Activated T-helper 17 cell treated with anti-CD3 and anti-CD28 coated beads, Interleukin-2, amount 50 U/mL, for 72 hours (primary cell): ENCODE data around the gene MYO5B. TPM values are rescaled to one million over a fixed set of nuclear protein-coding genes. Genes with fewer than 3 reads are reported as not detected.

Experiments used
- ATAC-seq: fragments of 150-1000 bp; cut with Tn5 transposase; replicated peaks from 2 replicates; pipeline ENCODE4 v1.10.0; 2021; ENCODE audit warnings: mild to moderate bottlenecking, moderate library complexity
- H3K27ac Mint-ChIP-seq: one replicate; pipeline ENCODE4 v1.8.0; 2022; ENCODE audit warnings: mixed read lengths
- H3K27me3 Mint-ChIP-seq: one replicate; pipeline ENCODE4 v1.8.0; 2022; ENCODE audit warnings: mixed read lengths
- H3K36me3 Mint-ChIP-seq: one replicate; pipeline ENCODE4 v1.8.0; 2022; ENCODE audit warnings: low read depth, mild to moderate bottlenecking, mixed read lengths
- H3K4me1 Mint-ChIP-seq: one replicate; pipeline ENCODE4 v1.8.0; 2022; ENCODE audit warnings: mixed read lengths
- H3K4me3 Mint-ChIP-seq: one replicate; pipeline ENCODE4 v1.8.0; 2022; ENCODE audit warnings: mild to moderate bottlenecking, mixed read lengths
- H3K9me3 Mint-ChIP-seq: one replicate; pipeline ENCODE4 v1.8.0; 2022; ENCODE audit warnings: mixed read lengths
- total RNA-seq, 2 donors: library from RNA; stranded (reverse); gene quantifications; one replicate each; pipeline ENCODE4 v1.2.3, GENCODE V29; 2022

Gene MYO5B
- total RNA-seq, 2 donors from 2014 or later: 0.29 TPM; not detected in 1

DNA sequence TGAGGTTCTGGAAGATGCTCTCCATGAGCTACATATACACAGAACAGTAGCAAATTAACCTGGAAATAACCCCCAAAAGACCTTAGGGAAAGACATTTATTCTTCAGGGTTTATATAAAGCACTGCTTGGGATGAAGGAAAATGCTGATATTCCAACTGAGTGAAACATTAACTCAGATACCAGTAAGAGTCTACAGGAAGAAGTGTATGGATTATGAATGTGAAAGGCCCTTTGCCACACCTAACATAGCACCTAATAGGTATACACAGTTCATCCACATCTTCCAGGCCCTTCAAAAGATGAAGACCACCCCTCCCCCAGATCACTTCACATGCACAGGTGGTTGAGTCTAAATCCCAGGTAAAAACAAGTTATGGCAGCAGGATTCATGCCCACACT lies 50.4 kb downstream of the MYO5B start:
- Mint-ChIP-seq H3K27ac (no peak overlapping the region), H3K9me3 (no peaks in the 10 kb centered on the region), H3K36me3 (no peaks in the 10 kb centered on the region), H3K4me3 (no peak overlapping the region), H3K4me1 (no peaks in the 10 kb centered on the region), H3K27me3 (peaks cover 31% of the 10 kb centered on the region)
- no peak for ATAC-seq

DNA sequence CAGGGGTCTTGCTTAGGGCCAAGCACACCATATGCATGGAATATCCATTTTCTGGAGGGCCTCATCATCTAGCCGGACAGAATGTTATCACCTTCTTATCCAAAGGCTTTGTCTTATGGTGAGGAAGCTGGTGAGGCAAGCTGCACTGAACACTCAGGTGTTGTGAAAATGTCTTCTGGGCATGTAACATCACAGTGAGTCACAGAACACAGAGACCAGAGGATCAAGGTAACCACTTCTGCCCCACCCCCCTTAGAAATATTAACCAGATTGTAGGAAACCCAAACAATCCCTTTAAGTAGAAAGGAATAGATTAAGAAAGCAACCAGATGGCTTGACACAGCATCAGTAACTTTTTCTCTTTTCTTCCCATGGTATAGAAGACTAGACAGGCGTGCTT lies 51.1 kb downstream of the MYO5B start:
- Mint-ChIP-seq H3K36me3 (no peaks in the 10 kb centered on the region), H3K4me3 (no peak overlapping the region), H3K9me3 (no peaks in the 10 kb centered on the region), H3K27me3 (peaks cover 33% of the 10 kb centered on the region), H3K27ac (no peak overlapping the region), H3K4me1 (no peaks in the 10 kb centered on the region)
- ATAC-seq: no peak

DNA sequence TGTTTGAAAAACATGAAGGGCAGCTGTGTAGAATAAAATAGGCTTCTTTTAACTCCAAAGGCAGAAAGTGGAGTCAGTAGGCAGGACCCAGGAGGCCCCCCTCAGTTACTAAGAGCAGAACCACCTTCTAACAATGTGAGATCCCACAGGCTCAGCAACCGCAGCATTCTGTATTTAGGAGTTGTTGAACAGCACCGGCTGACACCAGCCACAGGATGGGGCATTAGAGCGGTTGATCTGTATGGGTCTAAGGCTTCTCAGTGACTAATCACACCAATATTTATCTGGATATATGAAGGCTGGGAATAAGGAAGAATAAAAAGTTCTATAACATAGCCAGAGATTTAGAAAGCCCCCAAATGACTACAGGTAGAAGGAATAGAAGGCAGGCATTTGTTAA lies 51.7 kb downstream of the MYO5B start:
- no peaks in the 10 kb centered on the region for H3K4me1 Mint-ChIP-seq
- no peaks in the 10 kb centered on the region for H3K9me3 Mint-ChIP-seq
- ATAC-seq: no peak
- H3K27ac Mint-ChIP-seq: no peak overlapping the region
- H3K4me3 Mint-ChIP-seq: no peak overlapping the region
- H3K36me3 Mint-ChIP-seq: no peaks in the 10 kb centered on the region
- peaks cover 33% of the 10 kb centered on the region for H3K27me3 Mint-ChIP-seq

DNA sequence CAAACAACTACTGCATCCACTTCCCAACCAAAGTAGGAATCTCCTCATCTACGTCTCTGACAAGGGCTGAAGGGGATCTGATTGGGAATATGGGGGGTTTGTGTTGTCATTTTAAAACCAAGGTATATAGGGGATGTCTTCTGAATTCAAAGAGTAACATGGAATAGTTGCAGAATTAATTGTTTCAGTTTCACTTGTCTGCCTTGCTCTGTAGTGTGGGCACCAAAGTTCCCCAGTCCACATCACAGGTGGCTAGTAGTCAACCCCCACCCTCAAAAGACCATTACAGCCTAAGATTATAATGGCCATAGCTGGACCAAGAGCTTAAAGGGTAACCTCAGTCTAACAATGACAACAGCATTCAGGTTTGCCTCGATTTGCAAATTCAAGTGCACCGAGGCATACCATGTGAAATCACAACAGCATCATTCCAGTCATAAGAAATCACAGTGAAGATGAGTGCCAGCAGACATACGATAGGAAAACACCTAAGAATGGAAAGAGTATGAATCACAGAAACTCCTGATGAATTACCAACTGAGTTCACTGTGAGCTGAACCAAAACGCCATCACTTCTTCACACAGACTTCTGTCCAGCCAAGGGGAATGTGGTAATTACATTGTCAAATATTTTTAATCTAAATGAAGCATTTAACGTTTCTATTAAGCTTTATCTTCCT lies 52.4 kb downstream of the MYO5B start:
- Mint-ChIP-seq H3K9me3 (no peaks in the 10 kb centered on the region), H3K4me1 (no peaks in the 10 kb centered on the region), H3K4me3 (no peak overlapping the region), H3K27ac (no peak overlapping the region), H3K36me3 (no peaks in the 10 kb centered on the region), H3K27me3 (peaks cover 38% of the 10 kb centered on the region)
- ATAC-seq: peak; percentile 21

DNA sequence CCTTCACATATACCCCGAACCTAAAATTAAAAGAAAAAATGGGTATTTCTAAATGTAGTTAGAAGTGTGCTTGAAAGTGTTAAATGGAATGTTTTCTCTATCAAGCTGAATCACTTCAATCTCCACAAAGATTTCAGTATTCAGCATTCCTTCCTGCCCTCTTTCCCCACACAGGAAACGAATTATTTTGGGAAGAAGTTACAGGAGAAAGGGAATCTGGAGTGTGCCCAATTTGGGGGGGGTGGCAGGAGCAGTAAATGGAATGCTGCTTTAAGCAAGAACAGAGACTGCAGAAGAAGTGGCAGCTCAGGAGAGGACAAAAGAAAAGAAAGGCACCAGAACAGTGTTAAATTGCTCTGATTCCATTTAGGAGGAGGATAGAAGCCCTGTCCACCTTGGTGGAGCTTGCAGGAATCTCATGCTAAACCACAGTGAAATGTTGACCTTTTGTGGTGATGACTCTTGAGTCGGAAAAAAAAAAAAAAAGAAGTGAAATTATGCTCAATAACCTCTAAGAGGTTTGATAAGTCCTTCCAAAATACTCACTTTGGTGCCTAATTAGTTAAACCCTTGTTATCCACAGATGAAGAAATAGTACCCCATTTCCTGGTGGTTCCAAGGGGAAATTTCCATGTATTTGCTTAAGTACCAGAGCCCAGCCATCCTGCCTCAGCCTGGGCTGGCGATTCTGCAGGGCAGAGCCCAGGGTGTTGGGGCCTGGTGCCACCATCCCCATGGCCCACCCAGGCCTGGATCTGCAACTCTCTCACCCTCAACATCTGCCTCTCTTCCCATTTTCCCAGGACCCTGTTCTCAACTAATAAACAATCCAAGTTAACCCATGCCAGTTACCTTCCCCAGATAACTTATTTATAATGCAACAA lies 56.5 kb downstream of the MYO5B start:
- Mint-ChIP-seq H3K27me3 (peaks cover 42% of the 10 kb centered on the region), H3K4me3 (no peak overlapping the region), H3K27ac (no peak overlapping the region), H3K9me3 (no peaks in the 10 kb centered on the region), H3K4me1 (no peaks in the 10 kb centered on the region), H3K36me3 (no peaks in the 10 kb centered on the region)
- ATAC-seq: no peak

DNA sequence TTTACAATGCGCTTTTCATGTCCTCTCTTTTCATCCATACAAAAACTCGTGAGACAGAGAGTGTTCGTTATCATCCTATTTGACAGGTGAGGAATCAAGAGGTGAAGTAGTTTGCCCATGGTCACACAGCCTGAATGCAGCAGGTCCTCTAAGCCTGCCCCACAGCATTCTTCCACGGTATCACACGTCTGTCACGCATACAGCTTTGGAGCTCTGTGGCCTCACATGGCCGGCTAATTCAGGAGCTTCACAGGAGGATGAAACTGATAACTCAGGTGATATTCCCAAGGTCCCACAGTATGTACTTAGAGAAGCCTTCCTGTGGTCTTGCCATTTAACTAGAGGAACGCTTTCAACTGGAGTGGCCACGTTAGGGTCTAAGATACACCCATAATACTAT lies 59.0 kb downstream of the MYO5B start:
- Mint-ChIP-seq H3K9me3 (no peaks in the 10 kb centered on the region), H3K4me1 (no peaks in the 10 kb centered on the region), H3K36me3 (no peaks in the 10 kb centered on the region), H3K4me3 (no peak overlapping the region), H3K27ac (no peak overlapping the region), H3K27me3 (peaks cover 43% of the 10 kb centered on the region)
- no peak for ATAC-seq

DNA sequence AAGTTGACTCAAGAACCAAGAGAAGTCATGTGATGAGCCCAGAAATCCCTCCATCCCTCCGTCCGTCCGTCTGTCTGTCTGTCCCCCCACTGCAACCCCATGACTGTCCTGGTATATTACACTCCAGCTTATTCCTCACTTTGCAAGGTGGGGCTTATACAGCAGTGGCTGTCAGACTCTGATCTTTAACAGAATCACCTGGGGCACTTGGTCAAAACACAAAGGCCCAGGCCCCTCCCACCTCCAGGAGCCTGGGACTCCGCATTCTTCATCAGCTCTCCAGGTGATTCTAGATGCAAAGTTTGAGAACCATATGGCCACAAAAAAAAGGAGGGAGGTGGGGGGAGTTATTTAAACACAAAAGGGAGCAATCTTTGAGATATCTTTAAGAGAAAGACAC lies 61.4 kb downstream of the MYO5B start:
- H3K4me1 Mint-ChIP-seq: no peaks in the 10 kb centered on the region
- H3K4me3 Mint-ChIP-seq: no peak overlapping the region

DNA sequence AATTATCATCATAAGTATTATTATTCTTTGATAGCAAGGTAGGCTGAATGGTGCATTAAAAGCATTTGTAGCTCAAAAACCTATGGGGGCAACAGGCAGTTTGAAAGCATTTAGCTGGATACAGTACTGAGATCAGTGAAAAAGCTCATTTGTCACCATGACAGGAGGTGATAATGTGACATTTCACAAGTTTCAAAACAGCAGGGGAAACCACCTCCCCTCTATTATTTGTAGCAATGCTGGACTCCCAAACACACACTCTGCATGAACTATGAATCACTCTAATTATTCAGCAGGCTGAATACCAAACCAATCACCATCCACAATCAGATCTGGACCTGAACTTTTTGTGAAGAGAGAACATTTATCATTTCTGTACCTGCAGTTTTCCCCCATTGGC lies 63.4 kb downstream of the MYO5B start:
- no peaks in the 10 kb centered on the region for H3K9me3 Mint-ChIP-seq
- no peaks in the 10 kb centered on the region for H3K4me1 Mint-ChIP-seq
- no peaks in the 10 kb centered on the region for H3K36me3 Mint-ChIP-seq
- no peak overlapping the region for H3K4me3 Mint-ChIP-seq
- peak; percentile 87 for ATAC-seq
- no peak overlapping the region for H3K27ac Mint-ChIP-seq
- peaks cover 28% of the 10 kb centered on the region for H3K27me3 Mint-ChIP-seq

More for the DNA sequence above, 61.4 kb downstream of the MYO5B start:
- ATAC-seq: no peak
- Mint-ChIP-seq H3K27me3 (peaks cover 36% of the 10 kb centered on the region), H3K36me3 (no peaks in the 10 kb centered on the region), H3K27ac (no peak overlapping the region), H3K9me3 (no peaks in the 10 kb centered on the region)

DNA sequence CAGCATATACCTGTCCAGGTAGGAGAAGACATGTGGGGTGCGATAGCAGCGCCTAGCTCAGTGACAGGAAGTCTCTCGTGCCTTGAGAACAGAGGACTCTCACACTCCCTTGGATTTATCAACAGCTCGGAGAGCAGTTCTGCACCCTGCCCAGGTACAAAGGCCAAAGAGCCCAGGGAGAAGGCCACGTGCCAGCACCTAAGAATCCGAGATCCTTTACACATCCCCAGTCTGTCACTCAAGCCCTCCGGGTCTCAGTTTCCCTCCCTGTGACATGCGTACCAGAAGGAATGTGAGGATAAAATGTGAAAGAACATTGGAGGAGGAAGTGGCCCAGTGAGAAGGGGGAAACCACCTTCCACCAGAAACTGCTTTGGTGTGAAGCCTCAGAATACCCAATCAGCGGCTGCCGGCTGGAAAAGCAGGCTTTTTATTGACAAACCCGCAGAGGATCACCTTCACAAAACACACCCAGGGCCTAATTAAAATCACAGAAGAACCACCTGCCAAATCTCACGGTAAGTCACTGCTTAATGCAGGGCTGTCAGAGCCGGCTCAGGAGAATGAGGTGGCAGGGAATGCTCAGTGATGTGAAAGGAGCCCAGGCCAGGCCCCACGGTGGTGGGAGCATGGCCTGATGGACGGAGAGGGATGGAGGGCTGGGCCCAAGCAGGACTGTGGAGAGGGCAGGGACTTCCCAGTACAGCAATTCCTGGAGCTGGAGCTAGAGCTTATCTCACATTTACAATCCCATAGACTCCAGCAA lies 66.3 kb downstream of the MYO5B start:
- no peaks in the 10 kb centered on the region for H3K4me1 Mint-ChIP-seq
- H3K4me3 Mint-ChIP-seq: no peak overlapping the region
- ATAC-seq: no peak
- H3K27me3 Mint-ChIP-seq: peaks cover 23% of the 10 kb centered on the region
- no peaks in the 10 kb centered on the region for H3K36me3 Mint-ChIP-seq
- no peak overlapping the region for H3K27ac Mint-ChIP-seq
- H3K9me3 Mint-ChIP-seq: no peaks in the 10 kb centered on the region

DNA sequence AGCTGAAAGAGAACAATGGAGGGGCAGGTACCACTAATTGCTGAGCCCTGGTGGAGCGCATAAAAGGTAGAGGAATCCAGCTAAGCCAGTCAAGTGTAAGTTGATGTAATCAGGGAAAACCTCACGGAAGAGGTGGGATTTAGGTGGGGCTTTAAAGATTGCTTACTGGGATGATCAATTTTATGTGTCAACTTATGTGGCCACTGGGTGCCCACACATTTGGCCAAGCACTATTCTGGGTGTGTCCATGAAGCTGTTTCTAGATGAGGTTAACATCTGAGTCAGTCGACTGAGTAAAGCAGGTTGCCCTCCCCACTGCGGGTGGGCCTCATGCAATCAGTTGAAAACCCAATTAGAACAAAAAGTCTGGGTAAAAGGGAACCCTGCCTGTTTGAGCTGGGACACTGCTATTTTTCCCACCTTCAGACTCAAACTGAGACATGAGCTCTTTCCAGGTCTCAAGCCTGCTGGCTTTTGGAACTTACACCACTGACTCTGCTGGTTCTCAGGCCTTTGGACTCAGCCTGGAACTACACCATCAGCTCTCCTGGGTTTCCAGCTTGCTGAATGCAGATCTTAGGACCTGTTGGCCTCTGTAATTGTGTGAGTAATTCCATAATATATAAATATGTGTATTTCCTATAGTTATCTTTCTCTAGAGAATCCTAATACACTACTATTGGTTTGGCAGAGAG lies 67.3 kb downstream of the MYO5B start:
- no peak overlapping the region for H3K27ac Mint-ChIP-seq
- peaks cover 15% of the 10 kb centered on the region for H3K27me3 Mint-ChIP-seq
- no peaks in the 10 kb centered on the region for H3K9me3 Mint-ChIP-seq
- H3K4me1 Mint-ChIP-seq: no peaks in the 10 kb centered on the region
- ATAC-seq: no peak
- no peak overlapping the region for H3K4me3 Mint-ChIP-seq
- no peaks in the 10 kb centered on the region for H3K36me3 Mint-ChIP-seq

DNA sequence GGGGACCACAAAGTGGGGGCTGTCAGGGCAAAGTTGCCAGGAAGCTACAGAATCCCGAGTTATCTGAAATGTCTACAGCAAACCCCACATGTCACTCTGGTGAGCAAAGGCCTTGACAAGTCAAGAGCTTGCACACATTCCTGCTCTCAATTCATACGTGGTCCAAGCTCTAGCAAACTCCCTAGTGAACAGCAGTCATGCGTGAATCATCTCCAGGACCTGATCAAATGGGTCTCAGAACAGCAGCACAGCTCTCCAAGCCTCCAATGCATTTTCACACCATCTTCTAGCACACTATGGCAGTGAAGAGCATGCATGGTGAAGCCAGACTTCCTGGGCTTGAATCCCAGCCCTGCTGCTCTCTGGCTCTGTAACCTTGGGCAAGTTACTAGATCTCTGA lies 68.5 kb downstream of the MYO5B start:
- H3K27me3 Mint-ChIP-seq: peaks cover 10% of the 10 kb centered on the region
- H3K27ac Mint-ChIP-seq: no peak overlapping the region
- no peaks in the 10 kb centered on the region for H3K4me1 Mint-ChIP-seq
- no peaks in the 10 kb centered on the region for H3K9me3 Mint-ChIP-seq
- no peak for ATAC-seq
- no peak overlapping the region for H3K4me3 Mint-ChIP-seq
- no peaks in the 10 kb centered on the region for H3K36me3 Mint-ChIP-seq

DNA sequence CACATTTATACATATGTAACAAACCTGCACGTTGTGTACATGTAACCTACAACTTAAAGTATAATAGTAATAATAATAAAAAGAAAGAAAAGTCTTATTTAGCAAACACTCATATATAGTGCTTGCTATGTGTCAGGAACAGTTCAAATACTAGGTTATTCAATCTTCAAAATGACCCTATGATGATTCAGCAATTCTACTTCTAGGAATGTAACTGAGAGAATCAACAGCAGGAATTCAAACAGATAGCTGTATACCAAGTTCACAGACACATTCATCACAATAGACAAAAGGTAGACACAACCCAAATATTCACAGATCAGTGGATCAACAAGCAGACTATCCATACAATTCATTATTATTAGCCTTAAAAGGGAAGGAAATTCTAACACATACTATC lies 69.5 kb downstream of the MYO5B start:
- no peaks in the 10 kb centered on the region for H3K9me3 Mint-ChIP-seq
- peaks cover 11% of the 10 kb centered on the region for H3K27me3 Mint-ChIP-seq
- H3K27ac Mint-ChIP-seq: no peak overlapping the region
- H3K4me3 Mint-ChIP-seq: no peak overlapping the region
- ATAC-seq: no peak
- no peaks in the 10 kb centered on the region for H3K4me1 Mint-ChIP-seq
- no peaks in the 10 kb centered on the region for H3K36me3 Mint-ChIP-seq

DNA sequence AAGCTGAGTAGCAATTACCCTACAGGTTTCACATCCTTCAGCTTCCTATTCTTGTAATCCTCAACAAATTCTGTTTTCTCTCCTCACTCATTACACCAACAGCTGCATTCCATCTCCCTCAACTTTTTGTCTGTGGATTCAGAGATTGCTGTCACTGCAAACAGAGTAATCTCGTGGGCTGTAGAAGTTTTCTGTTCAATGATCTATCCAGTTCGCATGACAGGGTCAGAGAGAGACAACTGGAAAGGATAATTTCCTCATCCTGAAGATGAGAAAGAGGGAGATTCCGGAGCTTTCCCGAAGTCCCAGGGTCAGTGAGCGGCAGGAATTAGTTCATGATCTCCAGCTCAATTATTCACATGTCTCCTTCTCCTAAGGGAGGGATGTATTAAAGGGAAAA lies 75.7 kb downstream of the MYO5B start:
- peaks cover 23% of the 10 kb centered on the region for H3K27me3 Mint-ChIP-seq
- no peaks in the 10 kb centered on the region for H3K4me1 Mint-ChIP-seq
- H3K9me3 Mint-ChIP-seq: no peaks in the 10 kb centered on the region
- H3K27ac Mint-ChIP-seq: no peak overlapping the region
- H3K4me3 Mint-ChIP-seq: no peak overlapping the region
- ATAC-seq: no peak
- H3K36me3 Mint-ChIP-seq: no peaks in the 10 kb centered on the region

DNA sequence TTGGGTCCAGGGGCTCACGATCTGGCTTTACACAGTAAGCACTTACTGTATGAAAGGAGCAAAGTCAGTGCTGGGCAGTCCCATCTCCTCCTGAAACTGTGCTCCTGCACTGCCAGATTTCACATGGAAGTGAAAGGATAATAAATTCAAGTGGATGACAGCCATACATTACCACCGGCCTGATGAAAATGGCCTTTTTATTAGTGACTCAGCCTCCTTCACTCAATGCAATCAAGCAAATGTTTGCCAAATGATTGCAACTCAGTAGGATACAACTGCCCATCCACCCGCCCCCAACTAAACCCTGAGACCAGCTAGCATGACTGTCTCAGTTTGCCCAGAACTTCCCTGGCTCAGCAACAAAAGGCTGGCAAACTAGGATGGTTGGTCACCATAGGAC lies 77.1 kb downstream of the MYO5B start:
- H3K36me3 Mint-ChIP-seq: no peaks in the 10 kb centered on the region
- ATAC-seq: no peak
- peaks cover 27% of the 10 kb centered on the region for H3K27me3 Mint-ChIP-seq
- H3K27ac Mint-ChIP-seq: no peak overlapping the region
- no peaks in the 10 kb centered on the region for H3K9me3 Mint-ChIP-seq
- H3K4me1 Mint-ChIP-seq: no peaks in the 10 kb centered on the region
- H3K4me3 Mint-ChIP-seq: no peak overlapping the region
